Ovary (tissue), 3 donors: Measurements from ENCODE around the gene UNC93A.

Experiments
- CTCF ChIP-seq, 3 donors: fragments of 450-650 bp in 2 of 3; fragments of 200-600 bp in 1 of 3; IDR thresholded peaks; one replicate each; pipeline versions ENCODE4 v1.5.1 to v1.8.0; 2016 to 2022; ENCODE audit warnings: antibody characterized with exemption in 3 of 3, mild to moderate bottlenecking in 1 of 3
- EP300 ChIP-seq: sonication (generic); formaldehyde crosslinking; IDR thresholded peaks from one replicate; pipeline ENCODE4 v1.6.1; 2017; ENCODE audit warnings: antibody characterized with exemption
- POLR2A ChIP-seq: fragments of 450-650 bp; IDR thresholded peaks from one replicate; pipeline ENCODE4 v1.6.1; 2017; ENCODE audit warnings: antibody characterized with exemption, mild to moderate bottlenecking, moderate library complexity
- donor health status: DM: no; HTN: no; CAD: no.

- TF ChIP-seq CTCF (IDR thresholded peaks at IDR 0.05) (no peak), POLR2A (no peak), EP300 (no peak)
These were observed 15.4 kb downstream of the UNC93A start for GRCh38 chr6:167306401-167306998.
